ENCODE data around the gene NPAS3. TPM values are rescaled to one million over a fixed set of nuclear protein-coding genes. Genes with fewer than 3 reads are reported as not detected.

NPAS3 gene
- total RNA-seq, 2 donors from 2014 or later: 1.1 to 1.8 TPM

DNA sequence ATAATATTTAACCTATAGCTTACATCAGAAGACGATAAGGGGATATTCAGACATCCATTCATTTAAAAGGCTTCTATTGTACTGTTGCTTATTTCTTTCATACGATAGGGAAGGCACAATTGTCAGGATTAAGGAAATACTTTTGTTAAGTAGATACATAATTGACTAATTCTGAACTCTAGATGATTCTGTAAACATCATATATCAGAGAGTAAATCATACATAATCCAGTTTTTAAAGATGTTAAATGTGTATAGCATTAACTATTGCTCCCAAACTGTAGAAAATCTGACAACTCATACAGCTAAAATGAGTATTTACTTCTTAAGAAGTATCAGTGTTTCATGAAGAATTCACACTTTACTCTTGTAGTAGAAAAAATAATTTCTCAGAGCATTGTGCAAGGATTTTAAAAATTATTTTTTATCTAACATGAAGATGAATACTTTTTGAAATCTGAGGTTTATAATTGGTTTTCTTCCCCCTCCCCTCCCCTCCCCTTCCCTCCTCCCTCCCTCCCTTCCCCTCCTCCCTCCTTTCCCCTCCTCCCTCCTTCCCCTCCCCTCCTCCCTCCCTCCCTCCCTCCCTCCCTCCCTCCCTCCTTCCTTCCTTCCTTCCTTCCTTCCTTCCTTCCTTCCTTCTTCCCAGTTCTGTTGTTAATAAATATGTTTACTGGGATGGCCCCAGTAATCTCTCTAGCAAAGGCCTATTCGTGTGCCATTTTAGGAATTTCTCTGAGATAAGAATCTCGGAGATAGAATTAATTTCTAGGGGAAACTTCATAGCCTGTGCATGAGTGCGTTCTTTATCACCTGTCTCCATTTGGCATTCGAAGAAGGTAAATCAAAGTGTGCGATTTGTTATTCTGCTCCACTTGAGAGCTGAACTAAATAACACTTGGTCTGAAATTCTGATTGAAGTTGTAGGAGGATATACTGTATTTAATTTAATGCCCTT is 2.3 kb downstream of the NPAS3 start:
- TF ChIP-seq POLR2A (IDR thresholded peaks at IDR 0.05): no peak
- no peaks in the 10 kb centered on the region for H3K27me3 ChIP-seq (replicated peaks; ENCODE audit: insufficient read depth)
- intact Hi-C loops (cut with DNase I): no loop called here
- H3K4me1 ChIP-seq (replicated peaks): no peaks in the 10 kb centered on the region
- no peak for DNase-seq (ENCODE audit: low spot score)
- H3K27ac ChIP-seq: no peak overlapping the region
- 75% methylated on average over 7 of the region's 7 CpGs for WGBS
- H3K36me3 ChIP-seq: no peaks in the 10 kb centered on the region
- H3K4me3 ChIP-seq: no peak overlapping the region
- no peaks in the 10 kb centered on the region for H3K9me3 ChIP-seq

DNA sequence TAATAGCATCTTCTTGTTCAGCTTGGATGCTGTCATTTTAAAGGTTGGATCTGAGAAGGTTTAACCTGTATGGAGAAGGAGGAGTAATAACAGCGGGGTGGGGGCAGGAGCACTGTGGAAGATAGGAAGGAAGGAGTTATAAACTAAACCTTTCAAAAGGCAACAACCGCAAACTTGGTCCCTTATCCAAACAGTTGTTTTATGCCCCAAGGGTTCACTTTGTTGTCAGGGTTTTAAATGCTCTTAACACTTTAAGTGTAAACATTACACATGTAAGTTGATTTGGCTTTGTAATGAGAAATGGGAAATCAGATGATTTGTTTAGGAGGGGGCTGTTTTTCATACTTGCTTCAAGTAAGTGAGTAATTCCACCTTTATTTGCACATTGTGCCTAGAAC is 3.0 kb downstream of the NPAS3 start:
- no peak for DNase-seq (ENCODE audit: low spot score)
- Histone ChIP-seq H3K27ac (no peak overlapping the region), H3K9me3 (no peaks in the 10 kb centered on the region), H3K27me3 (replicated peaks; ENCODE audit: insufficient read depth) (no peaks in the 10 kb centered on the region), H3K4me1 (replicated peaks) (no peaks in the 10 kb centered on the region), H3K36me3 (no peaks in the 10 kb centered on the region), H3K4me3 (no peak overlapping the region)
- WGBS: 86% methylated on average over 2 of the region's 2 CpGs
- TF ChIP-seq, protein P1, sequence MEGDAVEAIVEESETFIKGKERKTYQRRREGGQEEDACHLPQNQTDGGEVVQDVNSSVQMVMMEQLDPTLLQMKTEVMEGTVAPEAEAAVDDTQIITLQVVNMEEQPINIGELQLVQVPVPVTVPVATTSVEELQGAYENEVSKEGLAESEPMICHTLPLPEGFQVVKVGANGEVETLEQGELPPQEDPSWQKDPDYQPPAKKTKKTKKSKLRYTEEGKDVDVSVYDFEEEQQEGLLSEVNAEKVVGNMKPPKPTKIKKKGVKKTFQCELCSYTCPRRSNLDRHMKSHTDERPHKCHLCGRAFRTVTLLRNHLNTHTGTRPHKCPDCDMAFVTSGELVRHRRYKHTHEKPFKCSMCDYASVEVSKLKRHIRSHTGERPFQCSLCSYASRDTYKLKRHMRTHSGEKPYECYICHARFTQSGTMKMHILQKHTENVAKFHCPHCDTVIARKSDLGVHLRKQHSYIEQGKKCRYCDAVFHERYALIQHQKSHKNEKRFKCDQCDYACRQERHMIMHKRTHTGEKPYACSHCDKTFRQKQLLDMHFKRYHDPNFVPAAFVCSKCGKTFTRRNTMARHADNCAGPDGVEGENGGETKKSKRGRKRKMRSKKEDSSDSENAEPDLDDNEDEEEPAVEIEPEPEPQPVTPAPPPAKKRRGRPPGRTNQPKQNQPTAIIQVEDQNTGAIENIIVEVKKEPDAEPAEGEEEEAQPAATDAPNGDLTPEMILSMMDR (IDR thresholded peaks at IDR 0.05): no peak
- TF ChIP-seq POLR2AphosphoS5 (IDR thresholded peaks at IDR 0.05) (no peak), POLR2A (IDR thresholded peaks at IDR 0.05) (no peak)
- intact Hi-C loops (cut with DNase I): no loop called here

DNA sequence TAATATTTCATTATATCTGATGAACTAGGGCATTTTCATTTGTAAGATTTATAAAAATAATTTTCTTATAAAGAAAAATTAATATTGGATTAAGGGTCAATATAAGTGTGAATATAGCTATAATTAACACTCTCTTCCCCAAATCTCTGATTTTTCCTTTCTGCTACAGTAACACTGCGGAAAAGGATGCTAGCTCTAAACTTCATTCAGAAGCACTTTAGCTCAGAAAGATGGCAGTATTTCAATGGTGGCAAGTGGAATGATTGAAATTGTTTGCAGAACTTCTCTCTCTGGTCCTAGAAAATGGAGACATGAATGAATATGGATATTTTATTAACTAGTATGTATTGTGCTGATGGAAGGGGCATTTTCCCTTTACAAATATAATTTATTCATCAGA is 8.4 kb downstream of the NPAS3 start:
- no peaks in the 10 kb centered on the region for H3K36me3 ChIP-seq
- TF ChIP-seq POLR2AphosphoS5 (IDR thresholded peaks at IDR 0.05): no peak
- TF ChIP-seq, protein P1 (IDR thresholded peaks at IDR 0.05): no peak
- no peak for TF ChIP-seq POLR2A (IDR thresholded peaks at IDR 0.05)
- H3K9me3 ChIP-seq: no peaks in the 10 kb centered on the region
- H3K27me3 ChIP-seq (replicated peaks; ENCODE audit: insufficient read depth): no peaks in the 10 kb centered on the region
- 96% methylated on average over 1 of the region's 1 CpG for WGBS
- intact Hi-C loops (cut with DNase I): no loop called here
- no peak for DNase-seq (ENCODE audit: low spot score)
- H3K27ac ChIP-seq: no peak overlapping the region
- H3K4me3 ChIP-seq: no peak overlapping the region
- no peaks in the 10 kb centered on the region for H3K4me1 ChIP-seq (replicated peaks)

DNA sequence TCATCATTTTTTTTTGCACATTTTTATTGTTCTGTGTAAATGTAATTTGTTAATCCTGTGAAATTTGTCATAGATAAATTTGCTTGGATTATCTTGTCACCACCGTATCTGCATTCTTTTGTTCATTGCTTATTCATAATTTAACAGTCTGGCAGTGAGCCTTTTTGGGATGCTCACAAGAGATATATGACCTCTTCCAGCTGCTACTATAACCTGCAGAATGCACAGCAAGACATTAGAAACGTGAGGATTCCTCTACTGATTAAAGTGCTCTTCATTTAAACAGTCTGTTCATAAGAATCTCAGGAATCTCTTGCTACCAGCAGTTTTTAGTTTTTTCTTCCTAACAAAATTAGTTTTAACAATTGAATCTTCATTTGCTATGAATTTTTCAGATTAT is 9.1 kb downstream of the NPAS3 start:
- Histone ChIP-seq H3K27ac (no peak overlapping the region), H3K4me3 (no peak overlapping the region), H3K9me3 (no peaks in the 10 kb centered on the region), H3K27me3 (replicated peaks; ENCODE audit: insufficient read depth) (no peaks in the 10 kb centered on the region), H3K36me3 (no peaks in the 10 kb centered on the region), H3K4me1 (replicated peaks) (no peaks in the 10 kb centered on the region)
- no peak for TF ChIP-seq POLR2AphosphoS5 (IDR thresholded peaks at IDR 0.05)
- TF ChIP-seq POLR2A (IDR thresholded peaks at IDR 0.05): no peak
- TF ChIP-seq, protein P1 (IDR thresholded peaks at IDR 0.05): no peak
- intact Hi-C loops (cut with DNase I): no loop called here
- DNase-seq (ENCODE audit: low spot score): no peak
- WGBS: 37% methylated on average over 2 of the region's 2 CpGs

DNA sequence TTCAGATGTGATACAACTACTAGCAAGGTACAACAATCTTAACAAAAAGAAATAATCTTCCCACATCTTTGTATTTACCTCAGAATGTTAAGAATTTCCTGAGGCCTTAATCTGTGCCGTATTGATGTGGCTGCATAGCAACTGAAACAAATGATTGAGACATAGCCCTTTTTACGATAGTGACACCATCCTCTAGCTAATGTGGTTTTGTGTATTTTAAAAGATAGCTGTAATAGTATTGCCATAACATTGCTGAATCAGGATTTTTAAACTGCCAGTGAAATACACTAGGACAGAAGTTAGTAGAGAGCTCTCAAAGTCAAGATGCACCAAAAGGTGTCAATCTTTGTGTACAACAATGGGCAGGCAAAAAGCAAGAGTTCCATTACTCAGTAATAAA is 11.9 kb downstream of the NPAS3 start:
- TF ChIP-seq, protein P1 (IDR thresholded peaks at IDR 0.05): no peak
- no peak for TF ChIP-seq POLR2A (IDR thresholded peaks at IDR 0.05)
- no peak for TF ChIP-seq POLR2AphosphoS5 (IDR thresholded peaks at IDR 0.05)
- 87% methylated on average over 2 of the region's 2 CpGs for WGBS
- Histone ChIP-seq H3K4me3 (no peak overlapping the region), H3K9me3 (no peaks in the 10 kb centered on the region), H3K27ac (no peak overlapping the region), H3K4me1 (replicated peaks) (no peaks in the 10 kb centered on the region), H3K36me3 (no peaks in the 10 kb centered on the region), H3K27me3 (replicated peaks; ENCODE audit: insufficient read depth) (no peaks in the 10 kb centered on the region)
- DNase-seq (ENCODE audit: low spot score): no peak
- intact Hi-C loops (cut with DNase I): no loop called here
